Measurements from ENCODE around the gene CATSPERD. TPM values are rescaled to one million over a fixed set of nuclear protein-coding genes. Genes with fewer than 3 reads are reported as not detected.

The CATSPERD gene
- total RNA-seq, 1 experiment from 2014 or later: not detected

DNA sequence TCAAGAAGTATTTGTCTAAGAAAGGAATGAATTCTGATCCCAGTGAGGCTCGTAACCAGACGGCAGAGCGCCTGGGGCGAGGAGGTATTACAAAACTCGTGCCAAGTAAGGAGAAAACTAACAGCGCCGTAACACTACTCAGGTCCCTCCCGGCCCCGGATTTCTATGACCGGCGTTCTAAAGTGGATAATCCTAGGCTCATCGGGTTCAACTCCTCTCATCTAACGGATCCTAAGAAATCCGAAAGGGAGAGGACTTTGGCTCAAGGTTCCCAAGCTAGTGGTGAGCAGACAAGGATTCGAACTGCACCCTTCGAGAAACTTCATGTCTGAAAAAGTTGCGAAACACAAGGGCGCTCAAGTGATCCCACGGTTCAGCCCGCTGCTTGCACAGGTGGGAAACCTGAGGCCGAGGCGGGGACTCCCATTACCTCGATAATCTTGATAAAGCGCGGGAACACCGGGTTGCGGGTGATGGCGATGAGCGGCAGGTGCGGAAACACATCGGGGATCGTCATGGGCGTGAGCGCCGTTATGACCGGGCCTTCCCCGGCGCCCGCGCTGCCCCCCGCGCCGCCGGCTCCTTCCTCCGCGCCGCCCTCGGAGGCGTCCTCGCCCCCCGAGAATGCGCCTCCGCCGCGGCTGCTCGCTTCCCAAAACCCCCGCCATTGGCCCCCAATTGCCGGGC, 1.0 kb upstream of the CATSPERD start:
- H2AFZ ChIP-seq (ENCODE audit: low read length): no peak overlapping the region
- Mint-ChIP-seq H3K9me3 (no peaks in the 10 kb centered on the region; a peak in 2 of 5 replicates), H3K4me1 (peaks cover 16 to 18% of the 10 kb centered on the region in 2 experiments), H3K27me3 (ENCODE audit: low read depth) (no peaks in the 10 kb centered on the region; the same call in 1 of the 2 replicates), H3K27ac (peak overlapping the region; percentile 78 to 97 (median 95)), H3K4me3 (peak overlapping the region; percentile 91 to 98), H3K36me3 (ENCODE audit: insufficient read depth in 1 of 3, low read depth in 3 of 3) (peaks cover 13 to 25% (median 15%) of the 10 kb centered on the region in 3 experiments)
- H2BK5ac ChIP-seq (ENCODE audit: insufficient read length, low read length): no peak overlapping the region
- no peak overlapping the region for H2BK20ac ChIP-seq (ENCODE audit: low read depth, low read length, poor library complexity, severe bottlenecking)
- no peak overlapping the region for H3T11ph ChIP-seq (ENCODE audit: low read length)
- H4K8ac ChIP-seq (replicated peaks; ENCODE audit: insufficient read length, low read depth, low read length): no peak overlapping the region
- no peak overlapping the region for H2BK12ac ChIP-seq (ENCODE audit: insufficient read length, low read depth, low read length)
- no peaks in the 10 kb centered on the region for H3K27me3 ChIP-seq (ENCODE audit: insufficient read depth, low read length)
- H4K5ac ChIP-seq (ENCODE audit: insufficient read length, low read depth, low read length): no peak overlapping the region
- H3K14ac ChIP-seq (ENCODE audit: insufficient read depth, low read length): peak overlapping the region; percentile 76; the same call in 1 of the 2 replicates
- H3K9me3 ChIP-seq (ENCODE audit: control insufficient read depth, low read depth, low read length): no peaks in the 10 kb centered on the region
- TF ChIP-seq CTCF (conservative IDR thresholded peaks at IDR 0.05): no peak
- no peaks in the 10 kb centered on the region for H4K20me1 ChIP-seq (ENCODE audit: control insufficient read depth, insufficient read depth, insufficient read length)
- no peak overlapping the region for H3K27ac ChIP-seq (ENCODE audit: insufficient read length, low read depth, low read length)
- DNase-seq: no peak
- H3K9ac ChIP-seq (ENCODE audit: extremely low read depth, insufficient read length, low read length): peak overlapping the region; percentile 81
- peaks cover 9% of the 10 kb centered on the region for H3K23me2 ChIP-seq (ENCODE audit: insufficient read length, low read depth, low read length, poor library complexity, severe bottlenecking)
- peak overlapping the region; percentile 90 for H3K4me2 ChIP-seq (ENCODE audit: insufficient read depth, insufficient read length, low read length)
- no peak overlapping the region for H3K23ac ChIP-seq (ENCODE audit: insufficient read length, low read depth, low read length)
- H3K4me1 ChIP-seq (ENCODE audit: insufficient read depth, low read length): no peaks in the 10 kb centered on the region
- peak overlapping the region; percentile 51 for H3K18ac ChIP-seq (ENCODE audit: insufficient read length, low read depth, low read length)
- peak overlapping the region; percentile 74 for H2BK120ac ChIP-seq (ENCODE audit: low read depth, low read length, poor library complexity, severe bottlenecking)
- H3K79me2 ChIP-seq (ENCODE audit: insufficient read depth, low read length): peaks cover 31% of the 10 kb centered on the region
- H2BK15ac ChIP-seq (ENCODE audit: low read depth, low read length): no peak overlapping the region
- peaks cover 4% of the 10 kb centered on the region for H3K79me1 ChIP-seq (ENCODE audit: insufficient read depth, low read depth, low read length, poor library complexity, severe bottlenecking)
- WGBS (ENCODE audit: extremely low coverage, insufficient read length, low lambda C conversion rate): no CpG with 5 or more reads among the region's 58 CpGs
- peak overlapping the region; percentile 16; the same call in 1 of the 2 replicates for H3K4ac ChIP-seq (ENCODE audit: low read depth, low read length)
- no peak overlapping the region for H4K91ac ChIP-seq (ENCODE audit: insufficient read length, low read depth, low read length)
- H3K56ac ChIP-seq (ENCODE audit: insufficient read length, low read depth, low read length): no peak overlapping the region
- H2AK5ac ChIP-seq (ENCODE audit: insufficient read length, low read length): no peak overlapping the region

Measured in H9 (cell line).